ENCODE measurements around the gene ZBTB21. TPM values are rescaled to one million over a fixed set of nuclear protein-coding genes. Genes with fewer than 3 reads are reported as not detected.

Gene ZBTB21
- total and polyA plus RNA-seq, 2 experiments from 2014 or later, result 10.0 to 11.0 TPM

GRCh38 chr21:42003051-42003461 is 7.1 kb downstream of the ZBTB21 start:
- no peak overlapping the region for H3K27ac Mint-ChIP-seq
- Histone ChIP-seq H3K27ac (ENCODE audit: low read depth) (no peak overlapping the region), H3K4me2 (no peak overlapping the region), H3K36me3 (ENCODE audit: insufficient read depth) (0 out of 2 replicates have a peak, but pooled peaks cover 8% of the 10 kb centered on the region), H4K20me1 (replicated peaks; ENCODE audit: insufficient read depth) (peaks cover 18% of the 10 kb centered on the region), H3K79me2 (replicated peaks; ENCODE audit: insufficient read depth) (peaks cover 68% of the 10 kb centered on the region), H3K9me2 (ENCODE audit: insufficient read depth) (no peaks in the 10 kb centered on the region), H3K4me1 (ENCODE audit: insufficient read depth) (no peaks in the 10 kb centered on the region; the same call in none of the 2 replicates), H3K4me3 (no peak overlapping the region), H3K27me3 (ENCODE audit: insufficient read depth) (no peaks in the 10 kb centered on the region), H2AFZ (no peak overlapping the region), H3F3A (replicated peaks; ENCODE audit: low read depth) (no peaks in the 10 kb centered on the region)
- no peak for TF ChIP-seq EZH2 (IDR thresholded peaks at IDR 0.05; ENCODE audit: low read depth, unreplicated experiment)
- TF ChIP-seq ZNF462 (CRISPR knock-in tag; IDR thresholded peaks at IDR 0.05), result no peak
- TF ChIP-seq CTCF (conservative IDR thresholded peaks at IDR 0.05; ENCODE audit: low read depth in 2 of 2), result no peak
- no peak for TF ChIP-seq POLR2AphosphoS5 (IDR thresholded peaks at IDR 0.05; ENCODE audit: low read depth)
- TF ChIP-seq ZNF114 (CRISPR knock-in tag; IDR thresholded peaks at IDR 0.05), result no peak
- TF ChIP-seq JUNB (IDR thresholded peaks at IDR 0.05; ENCODE audit: unreplicated experiment), result no peak
- TF ChIP-seq EZH2phosphoT487 (IDR thresholded peaks at IDR 0.05; ENCODE audit: unreplicated experiment), result no peak
- no peak for TF ChIP-seq NANOG (IDR thresholded peaks at IDR 0.05; ENCODE audit: borderline replicate concordance)
- TF ChIP-seq STAT1 (IDR thresholded peaks at IDR 0.05; ENCODE audit: unreplicated experiment), result no peak
- TF ChIP-seq ZNF331 (CRISPR knock-in tag; IDR thresholded peaks at IDR 0.05; ENCODE audit: low read depth), result no peak
- peaks cover 3% of the 10 kb centered on the region; the same call in 1 of the 3 replicates for H3K9me3 Mint-ChIP-seq
- ATAC-seq (no peak), DNase-seq (ENCODE audit: low spot score) (no peak)
- no peak overlapping the region for H3K4me3 Mint-ChIP-seq
- peaks cover 1% of the 10 kb centered on the region for H3K27me3 Mint-ChIP-seq (ENCODE audit: insufficient read depth, low read depth, poor library complexity)
- H3K36me3 Mint-ChIP-seq (ENCODE audit: low read depth), result peaks cover 47% of the 10 kb centered on the region
- peaks cover 11% of the 10 kb centered on the region for H3K4me1 Mint-ChIP-seq
